Measurements from ENCODE around the gene PCDH15. TPM values are rescaled to one million over a fixed set of nuclear protein-coding genes. Genes with fewer than 3 reads are reported as not detected.

Gene PCDH15
- total and polyA plus RNA-seq, 3 donors from 2014 or later, result 1.7 to 3.2 (median 2.8) TPM

DNA sequence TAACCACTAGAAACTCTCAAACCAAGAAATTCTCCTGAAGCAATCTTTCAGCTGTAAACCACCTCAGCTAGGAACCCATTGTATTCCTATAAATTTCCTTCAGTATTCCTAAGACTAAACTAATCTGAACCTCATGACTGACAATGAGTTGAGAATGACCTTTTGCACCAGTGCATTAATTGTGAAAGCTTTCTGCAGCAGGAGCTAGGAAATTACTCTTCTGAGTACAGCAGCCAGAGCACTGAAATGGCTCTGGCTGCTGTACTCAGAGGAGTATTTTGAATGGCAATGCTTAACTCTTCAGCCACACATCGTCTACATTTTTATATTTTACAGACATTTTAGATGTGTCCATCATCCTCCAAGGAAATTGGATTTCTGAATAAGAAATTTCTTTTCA is 109.7 kb downstream of the PCDH15 start:
- intact Hi-C loops (cut with DNase I; ENCODE audit: low total_unique reads), result no loop called here
- WGBS, 2 donors, result 40 to 41% methylated on average over 1 of the region's 1 CpG
- H3K9me3 ChIP-seq, result no peaks in the 10 kb centered on the region
- no peak overlapping the region for H3K27ac ChIP-seq
- no peak overlapping the region for H3K4me3 ChIP-seq
- no peak for DNase-seq
- H3K36me3 ChIP-seq (ENCODE audit: low read depth, missing control alignments), result no peaks in the 10 kb centered on the region
- TF ChIP-seq, protein P1, sequence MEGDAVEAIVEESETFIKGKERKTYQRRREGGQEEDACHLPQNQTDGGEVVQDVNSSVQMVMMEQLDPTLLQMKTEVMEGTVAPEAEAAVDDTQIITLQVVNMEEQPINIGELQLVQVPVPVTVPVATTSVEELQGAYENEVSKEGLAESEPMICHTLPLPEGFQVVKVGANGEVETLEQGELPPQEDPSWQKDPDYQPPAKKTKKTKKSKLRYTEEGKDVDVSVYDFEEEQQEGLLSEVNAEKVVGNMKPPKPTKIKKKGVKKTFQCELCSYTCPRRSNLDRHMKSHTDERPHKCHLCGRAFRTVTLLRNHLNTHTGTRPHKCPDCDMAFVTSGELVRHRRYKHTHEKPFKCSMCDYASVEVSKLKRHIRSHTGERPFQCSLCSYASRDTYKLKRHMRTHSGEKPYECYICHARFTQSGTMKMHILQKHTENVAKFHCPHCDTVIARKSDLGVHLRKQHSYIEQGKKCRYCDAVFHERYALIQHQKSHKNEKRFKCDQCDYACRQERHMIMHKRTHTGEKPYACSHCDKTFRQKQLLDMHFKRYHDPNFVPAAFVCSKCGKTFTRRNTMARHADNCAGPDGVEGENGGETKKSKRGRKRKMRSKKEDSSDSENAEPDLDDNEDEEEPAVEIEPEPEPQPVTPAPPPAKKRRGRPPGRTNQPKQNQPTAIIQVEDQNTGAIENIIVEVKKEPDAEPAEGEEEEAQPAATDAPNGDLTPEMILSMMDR (IDR thresholded peaks at IDR 0.05), result no peak
- no peak for TF ChIP-seq POLR2A (IDR thresholded peaks at IDR 0.05)
- H3K4me1 ChIP-seq, result no peaks in the 10 kb centered on the region
- H3K27me3 ChIP-seq, result no peaks in the 10 kb centered on the region

DNA sequence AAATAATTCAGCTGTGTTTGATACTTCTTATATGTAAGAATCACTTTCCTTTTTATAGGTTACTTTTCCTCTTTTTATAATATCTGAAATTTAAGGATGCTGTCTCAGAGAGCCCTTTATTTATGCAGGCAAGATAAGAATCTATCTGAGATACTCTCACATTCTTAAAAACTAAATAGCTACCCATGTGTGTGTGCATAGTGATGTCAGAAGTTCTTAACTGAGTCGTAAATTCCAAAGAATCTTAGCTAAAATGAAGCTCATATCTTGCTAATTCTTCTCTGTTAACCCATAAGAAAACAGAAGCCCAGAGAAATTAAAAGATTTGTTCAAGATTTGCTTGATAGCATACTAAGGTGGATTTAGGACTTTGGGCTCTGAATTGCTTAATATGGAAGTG is 118.5 kb downstream of the PCDH15 start:
- intact Hi-C loops (cut with DNase I; ENCODE audit: low total_unique reads), result no loop called here
- Histone ChIP-seq H3K4me3 (no peak overlapping the region), H3K27ac (no peak overlapping the region), H3K9me3 (no peaks in the 10 kb centered on the region), H3K27me3 (no peaks in the 10 kb centered on the region), H3K4me1 (no peaks in the 10 kb centered on the region), H3K36me3 (ENCODE audit: low read depth, missing control alignments) (no peaks in the 10 kb centered on the region)
- no peak for DNase-seq
- 54 to 74% methylated on average over 1 of the region's 1 CpG for WGBS, 2 donors
- TF ChIP-seq POLR2A (IDR thresholded peaks at IDR 0.05), result no peak
- TF ChIP-seq, protein P1 (IDR thresholded peaks at IDR 0.05), result no peak

DNA sequence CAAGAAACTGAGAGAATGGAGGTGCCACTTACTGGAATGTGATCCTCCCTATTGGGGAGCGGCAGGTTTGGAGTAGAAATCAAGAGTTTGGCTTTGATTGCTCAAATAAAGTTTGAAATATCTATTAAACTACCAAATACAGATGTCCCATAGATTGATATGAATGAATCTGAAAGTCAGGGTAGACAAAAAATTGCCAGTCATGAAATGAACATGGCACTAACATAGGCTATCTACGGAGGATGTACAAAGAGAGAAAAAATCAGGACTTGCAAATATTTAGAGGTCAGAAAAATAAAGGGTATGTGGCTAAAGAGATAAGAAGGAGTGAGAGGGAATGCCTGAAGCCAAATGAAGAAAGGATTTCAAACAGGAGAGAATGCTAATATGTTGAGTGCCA is 119.9 kb downstream of the PCDH15 start:
- no peak for DNase-seq
- 82 to 88% methylated on average over 2 of the region's 2 CpGs for WGBS, 2 donors
- intact Hi-C loops (cut with DNase I; ENCODE audit: low total_unique reads), result no loop called here
- TF ChIP-seq POLR2A (IDR thresholded peaks at IDR 0.05), result no peak
- TF ChIP-seq, protein P1 (IDR thresholded peaks at IDR 0.05), result no peak
- Histone ChIP-seq H3K4me1 (no peaks in the 10 kb centered on the region), H3K27me3 (no peaks in the 10 kb centered on the region), H3K36me3 (ENCODE audit: low read depth, missing control alignments) (no peaks in the 10 kb centered on the region), H3K4me3 (no peak overlapping the region), H3K9me3 (no peaks in the 10 kb centered on the region), H3K27ac (no peak overlapping the region)

DNA sequence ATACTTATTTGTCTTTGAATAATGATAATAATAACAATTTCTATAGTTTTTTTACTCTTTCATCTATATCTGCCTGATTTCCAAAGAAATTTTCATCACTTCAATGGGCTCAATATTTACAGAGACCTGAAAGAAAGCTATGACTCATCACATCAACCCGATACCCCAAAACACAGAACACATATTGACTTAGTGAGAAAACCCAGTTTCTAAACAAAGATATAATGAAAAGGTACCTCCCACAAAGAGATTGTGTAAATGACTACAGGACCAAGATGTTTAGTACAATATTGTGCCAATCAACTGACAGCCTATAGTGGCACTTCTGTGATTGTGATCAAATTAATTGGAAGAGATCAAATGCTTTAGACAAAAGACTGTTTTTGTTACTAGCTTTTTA is 133.9 kb downstream of the PCDH15 start:
- H3K9me3 ChIP-seq, result no peaks in the 10 kb centered on the region
- DNase-seq, result no peak
- no peak overlapping the region for H3K4me3 ChIP-seq
- H3K27ac ChIP-seq, result no peak overlapping the region
- no peaks in the 10 kb centered on the region for H3K36me3 ChIP-seq (ENCODE audit: low read depth, missing control alignments)
- no peaks in the 10 kb centered on the region for H3K27me3 ChIP-seq
- TF ChIP-seq, protein P1 (IDR thresholded peaks at IDR 0.05), result no peak
- no peak for TF ChIP-seq POLR2A (IDR thresholded peaks at IDR 0.05)
- no peaks in the 10 kb centered on the region for H3K4me1 ChIP-seq
- intact Hi-C loops (cut with DNase I; ENCODE audit: low total_unique reads), result no loop called here
- WGBS, 2 donors, result 89 to 94% methylated on average over 1 of the region's 1 CpG

DNA sequence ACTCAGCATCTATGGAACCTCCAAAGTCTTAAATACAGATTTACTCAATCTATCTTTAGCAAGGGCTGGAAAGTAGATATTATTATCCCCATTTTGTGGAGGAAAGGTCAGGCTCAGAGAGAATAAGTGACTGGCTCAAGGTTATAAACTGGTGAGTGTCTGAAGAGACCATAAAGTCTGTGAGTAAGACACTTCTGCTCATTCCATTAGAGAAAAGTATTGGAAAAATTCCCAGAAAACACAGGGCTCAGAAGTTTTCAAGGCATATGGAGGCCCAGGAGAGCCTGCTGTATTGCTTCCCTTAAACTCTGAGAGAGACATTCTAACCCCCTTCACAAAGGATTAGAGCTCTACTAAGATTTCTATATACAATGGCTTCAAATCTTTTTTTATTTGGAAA is 134.8 kb downstream of the PCDH15 start:
- TF ChIP-seq, protein P1 (IDR thresholded peaks at IDR 0.05), result no peak
- no peak for TF ChIP-seq POLR2A (IDR thresholded peaks at IDR 0.05)
- DNase-seq, result no peak
- intact Hi-C loops (cut with DNase I; ENCODE audit: low total_unique reads), result no loop called here
- H3K4me1 ChIP-seq, result no peaks in the 10 kb centered on the region
- H3K27me3 ChIP-seq, result no peaks in the 10 kb centered on the region
- H3K36me3 ChIP-seq (ENCODE audit: low read depth, missing control alignments), result no peaks in the 10 kb centered on the region
- no peaks in the 10 kb centered on the region for H3K9me3 ChIP-seq
- H3K27ac ChIP-seq, result no peak overlapping the region
- H3K4me3 ChIP-seq, result no peak overlapping the region

Data from testis (tissue), 3 donors.